Measurements from ENCODE around the gene LAGE3. TPM values are rescaled to one million over a fixed set of nuclear protein-coding genes. Genes with fewer than 3 reads are reported as not detected.

LAGE3 gene
- total and polyA plus RNA-seq, 7 donors, result 10.7 to 64.8 (median 24.1) TPM

DNA sequence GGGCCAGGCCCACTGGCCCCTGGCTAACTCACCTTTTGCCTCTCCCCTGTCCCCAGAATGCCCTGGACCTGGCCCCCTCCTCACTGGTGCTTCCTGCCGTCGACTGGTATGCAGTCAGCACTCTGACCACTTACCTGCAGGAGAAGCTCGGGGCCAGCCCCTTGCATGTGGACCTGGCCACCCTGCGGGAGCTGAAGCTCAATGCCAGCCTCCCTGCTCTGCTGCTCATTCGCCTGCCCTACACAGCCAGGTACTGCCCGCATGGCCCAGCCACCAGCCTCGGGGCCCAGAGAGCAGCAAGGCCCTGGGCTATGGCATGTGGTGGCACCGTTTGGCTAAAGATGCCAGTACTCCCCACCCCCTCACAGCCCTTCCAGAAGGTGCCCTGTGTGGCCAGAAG is 46.9 kb downstream of the LAGE3 start:
- no peak overlapping the region for H3K4me3 ChIP-seq
- TF ChIP-seq, protein P1, sequence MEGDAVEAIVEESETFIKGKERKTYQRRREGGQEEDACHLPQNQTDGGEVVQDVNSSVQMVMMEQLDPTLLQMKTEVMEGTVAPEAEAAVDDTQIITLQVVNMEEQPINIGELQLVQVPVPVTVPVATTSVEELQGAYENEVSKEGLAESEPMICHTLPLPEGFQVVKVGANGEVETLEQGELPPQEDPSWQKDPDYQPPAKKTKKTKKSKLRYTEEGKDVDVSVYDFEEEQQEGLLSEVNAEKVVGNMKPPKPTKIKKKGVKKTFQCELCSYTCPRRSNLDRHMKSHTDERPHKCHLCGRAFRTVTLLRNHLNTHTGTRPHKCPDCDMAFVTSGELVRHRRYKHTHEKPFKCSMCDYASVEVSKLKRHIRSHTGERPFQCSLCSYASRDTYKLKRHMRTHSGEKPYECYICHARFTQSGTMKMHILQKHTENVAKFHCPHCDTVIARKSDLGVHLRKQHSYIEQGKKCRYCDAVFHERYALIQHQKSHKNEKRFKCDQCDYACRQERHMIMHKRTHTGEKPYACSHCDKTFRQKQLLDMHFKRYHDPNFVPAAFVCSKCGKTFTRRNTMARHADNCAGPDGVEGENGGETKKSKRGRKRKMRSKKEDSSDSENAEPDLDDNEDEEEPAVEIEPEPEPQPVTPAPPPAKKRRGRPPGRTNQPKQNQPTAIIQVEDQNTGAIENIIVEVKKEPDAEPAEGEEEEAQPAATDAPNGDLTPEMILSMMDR (IDR thresholded peaks at IDR 0.05), result no peak
- no peaks in the 10 kb centered on the region for H3K27me3 ChIP-seq (ENCODE audit: insufficient read depth in 3 of 3, low read length in 2 of 3)
- H3K4me1 ChIP-seq, result no peaks in the 10 kb centered on the region
- no peak for ATAC-seq
- intact Hi-C loops (cut with DNase I), result no loop called here
- no peak overlapping the region for H3K27ac ChIP-seq
- peaks cover 0 to 13% of the 10 kb centered on the region in 2 donors for H3K36me3 ChIP-seq (ENCODE audit: insufficient read depth in 1 of 2, low read depth in 1 of 2)
- WGBS, 3 donors, result 82 to 93% (median 86%) methylated on average over 8 of the region's 8 CpGs
- H3K9me3 ChIP-seq, result no peaks in the 10 kb centered on the region
- no peak for DNase-seq

DNA sequence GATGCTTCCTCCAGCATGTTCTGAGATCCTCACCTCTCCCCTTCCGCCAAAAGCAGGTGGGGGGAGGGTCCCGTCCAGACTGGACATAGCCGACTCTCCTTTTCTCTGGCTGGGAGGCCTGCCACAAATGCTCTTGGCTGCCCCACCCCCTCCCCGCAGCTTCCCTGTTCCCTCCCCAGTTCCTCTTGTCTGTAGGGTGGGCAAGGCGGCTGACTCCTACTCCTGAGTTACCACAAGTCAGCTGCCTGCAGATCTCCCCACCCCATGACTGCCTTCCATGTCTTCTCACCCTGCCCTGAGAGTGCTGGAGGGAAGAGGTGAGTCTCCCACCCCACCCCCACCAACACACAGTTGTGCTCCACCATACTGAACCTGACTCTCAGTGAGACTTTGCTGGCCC is 47.7 kb downstream of the LAGE3 start:
- TF ChIP-seq, protein P1 (IDR thresholded peaks at IDR 0.05), result no peak
- Histone ChIP-seq H3K4me3 (no peak overlapping the region), H3K4me1 (no peaks in the 10 kb centered on the region), H3K36me3 (ENCODE audit: insufficient read depth in 1 of 2, low read depth in 1 of 2) (peaks cover 0 to 13% of the 10 kb centered on the region in 2 donors), H3K27ac (no peak overlapping the region), H3K9me3 (no peaks in the 10 kb centered on the region), H3K27me3 (ENCODE audit: insufficient read depth in 3 of 3, low read length in 2 of 3) (no peaks in the 10 kb centered on the region)
- WGBS, 3 donors, result 70 to 100% (median 72%) methylated on average over 1 to 5 of the region's 5 CpGs
- no peak for DNase-seq
- intact Hi-C loops (cut with DNase I), result no loop called here
- ATAC-seq, result no peak

DNA sequence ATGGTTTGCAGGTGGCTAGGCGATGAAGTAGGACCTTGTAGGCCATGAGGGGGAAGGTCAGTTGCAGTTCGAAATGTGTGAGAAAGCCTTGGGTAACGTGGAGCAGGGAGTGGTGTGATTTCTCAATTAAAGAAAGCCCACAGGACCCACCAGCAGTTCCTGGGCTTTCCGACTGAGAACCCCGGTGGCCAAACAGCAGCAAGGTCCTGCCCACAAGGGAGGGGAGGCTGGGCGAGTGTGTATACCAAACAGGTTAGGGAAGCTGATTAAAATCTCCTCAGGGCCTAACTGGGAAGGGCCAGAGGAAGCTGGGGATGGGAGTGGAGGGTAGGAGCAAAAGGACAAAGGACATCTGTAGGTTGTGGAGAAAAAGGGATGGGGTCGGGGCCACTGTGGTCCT is 48.2 kb downstream of the LAGE3 start:
- peaks cover 0 to 13% of the 10 kb centered on the region in 2 donors for H3K36me3 ChIP-seq (ENCODE audit: insufficient read depth in 1 of 2, low read depth in 1 of 2)
- no peaks in the 10 kb centered on the region for H3K4me1 ChIP-seq
- intact Hi-C loops (cut with DNase I), result no loop called here
- ATAC-seq (no peak), DNase-seq (no peak)
- 72 to 82% (median 73%) methylated on average over 7 of the region's 7 CpGs for WGBS, 3 donors
- no peaks in the 10 kb centered on the region for H3K9me3 ChIP-seq
- no peak overlapping the region for H3K4me3 ChIP-seq
- H3K27ac ChIP-seq, result no peak overlapping the region
- no peaks in the 10 kb centered on the region for H3K27me3 ChIP-seq (ENCODE audit: insufficient read depth in 3 of 3, low read length in 2 of 3)
- TF ChIP-seq, protein P1 (IDR thresholded peaks at IDR 0.05), result no peak

DNA sequence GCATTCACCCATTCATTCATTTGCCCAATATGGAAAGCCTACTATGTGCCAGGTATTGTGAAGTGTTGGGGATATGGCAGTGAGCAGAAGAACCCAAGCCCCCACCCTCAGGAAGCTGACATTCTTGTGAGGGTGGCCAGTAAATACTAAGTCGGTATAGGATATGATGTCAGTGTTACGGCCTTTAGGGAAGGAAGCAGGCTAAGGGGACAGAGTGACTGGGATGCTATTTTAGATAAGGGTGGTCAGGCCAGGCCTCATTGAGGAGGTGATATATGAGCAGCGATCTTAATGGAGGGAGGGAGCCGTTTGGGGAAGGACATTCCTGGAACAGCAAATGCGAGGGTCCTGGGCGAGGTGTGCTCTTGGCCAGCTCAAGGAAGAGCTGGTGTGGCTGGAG is 48.6 kb downstream of the LAGE3 start:
- Histone ChIP-seq H3K27me3 (ENCODE audit: insufficient read depth in 3 of 3, low read length in 2 of 3) (no peaks in the 10 kb centered on the region), H3K4me1 (no peaks in the 10 kb centered on the region), H3K9me3 (no peaks in the 10 kb centered on the region), H3K4me3 (no peak overlapping the region), H3K27ac (no peak overlapping the region), H3K36me3 (ENCODE audit: insufficient read depth in 1 of 2, low read depth in 1 of 2) (peaks cover 0 to 13% of the 10 kb centered on the region in 2 donors)
- TF ChIP-seq, protein P1 (IDR thresholded peaks at IDR 0.05), result no peak
- intact Hi-C loops (cut with DNase I), result no loop called here
- WGBS, 3 donors, result 56 to 70% (median 64%) methylated on average over 6 of the region's 6 CpGs
- ATAC-seq, result no peak
- no peak for DNase-seq

DNA sequence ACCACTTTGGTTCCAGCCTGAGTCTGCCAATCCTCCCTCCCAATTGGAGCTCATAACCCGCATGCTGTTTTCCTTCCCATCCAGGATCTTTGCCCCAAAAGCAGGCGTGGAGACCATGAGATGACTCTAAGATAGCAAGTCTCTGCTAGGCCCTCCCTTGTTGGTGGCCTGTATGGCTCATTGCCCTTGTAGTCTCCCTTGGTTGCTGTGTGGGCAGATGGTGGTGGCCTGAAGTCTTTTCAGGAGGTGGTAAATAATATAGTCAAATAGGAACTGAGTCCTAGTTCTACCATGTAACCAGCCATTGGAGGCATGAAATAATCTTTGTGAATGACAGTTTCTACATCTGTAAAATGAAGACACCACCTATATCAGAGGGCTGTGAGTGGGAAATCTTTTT is 49.4 kb downstream of the LAGE3 start:
- H3K27ac ChIP-seq, result no peak overlapping the region
- 67 to 71% (median 71%) methylated on average over 2 of the region's 2 CpGs for WGBS, 3 donors

More for the DNA sequence above, 49.4 kb downstream of the LAGE3 start:
- Histone ChIP-seq H3K27me3 (ENCODE audit: insufficient read depth in 3 of 3, low read length in 2 of 3) (no peaks in the 10 kb centered on the region), H3K9me3 (no peaks in the 10 kb centered on the region), H3K4me1 (no peaks in the 10 kb centered on the region), H3K36me3 (ENCODE audit: insufficient read depth in 1 of 2, low read depth in 1 of 2) (peaks cover 0 to 13% of the 10 kb centered on the region in 2 donors), H3K4me3 (peak overlapping the region; percentile 81)
- TF ChIP-seq, protein P1 (IDR thresholded peaks at IDR 0.05), result no peak
- no peak for ATAC-seq
- intact Hi-C loops (cut with DNase I), result no loop called here
- no peak for DNase-seq

Measured in psoas muscle (tissue), 8 donors.